SH-SY5Y (cell line): ENCODE results near the gene PCMTD2.

Experiments
- GATA2 ChIP-seq: IDR thresholded peaks from 2 replicates; pipeline ENCODE4 v1.6.1; 2011; ENCODE audit warnings: mild to moderate bottlenecking, low read depth, low read length
- GATA3 ChIP-seq: IDR thresholded peaks from 2 replicates; pipeline ENCODE4 v1.6.1; 2011; ENCODE audit warnings: low read depth, mild to moderate bottlenecking, low read length, moderate library complexity

DNA sequence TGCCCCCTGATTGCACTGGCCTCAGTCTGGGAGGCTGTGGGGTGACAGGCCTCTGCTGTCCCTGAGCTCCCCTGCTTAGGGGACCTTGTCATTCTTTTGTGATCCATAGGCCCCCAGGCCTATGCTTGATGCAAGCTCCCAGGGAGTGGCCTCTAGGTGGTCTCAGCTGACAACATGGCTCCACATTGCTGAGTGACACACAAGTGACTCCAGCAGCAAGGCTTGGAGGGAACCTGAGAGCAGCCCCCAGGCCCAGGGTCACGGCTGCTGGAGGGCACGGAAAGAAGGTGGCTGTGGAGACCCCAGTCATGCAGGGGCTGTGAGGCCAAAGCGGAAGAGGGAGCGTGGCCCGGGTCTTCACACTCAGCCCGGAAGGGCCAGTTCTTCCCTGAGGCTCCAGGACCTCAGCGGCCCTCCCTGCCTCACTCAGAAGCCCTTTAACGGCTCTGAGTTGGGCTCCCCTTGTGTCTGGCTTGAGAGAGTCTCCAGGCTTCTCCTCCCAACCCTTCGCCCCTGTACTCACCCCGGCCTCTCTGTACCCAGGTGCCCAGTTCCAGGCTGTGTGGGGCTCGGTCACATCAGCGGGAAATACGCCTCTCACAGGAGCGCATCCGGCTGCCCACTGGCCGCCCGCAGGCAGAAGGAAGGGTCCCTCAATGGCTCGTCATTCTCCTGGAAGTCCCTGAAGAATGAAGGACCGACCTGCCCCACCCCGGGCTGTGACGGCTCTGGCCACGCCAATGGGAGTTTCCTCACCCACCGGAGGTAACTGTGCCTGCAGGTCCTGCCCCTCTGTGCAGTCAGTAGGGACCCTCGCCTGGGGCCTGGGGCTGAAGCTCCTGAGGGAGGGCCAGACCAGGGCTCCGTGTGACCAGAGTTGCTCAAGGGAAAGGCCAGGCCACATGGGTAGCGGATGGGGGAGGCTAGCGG is 23.7 kb upstream of the PCMTD2 start:
- TF ChIP-seq GATA3 (no peak), GATA2 (no peak)
